ENCODE data around the gene KRT222.

The KRT222 gene

GRCh38 chr17:40615068-40615840, 49.7 kb downstream of the KRT222 start:
- DNase-seq = peak; percentile 18 to 24
- TF ChIP-seq POLR2A (IDR thresholded peaks at IDR 0.05; ENCODE audit: low read length) (no peak), GATA1 (IDR thresholded peaks at IDR 0.05; ENCODE audit: low read depth, low read length) (no peak)

- DNase-seq = no peak
- no peak for TF ChIP-seq GATA1 (IDR thresholded peaks at IDR 0.05; ENCODE audit: low read depth, low read length)
- no peak for TF ChIP-seq POLR2A (IDR thresholded peaks at IDR 0.05; ENCODE audit: low read length)
These were observed 50.4 kb downstream of the KRT222 start for GRCh38 chr17:40614431-40615067.

GRCh38 chr17:40613467-40614154, 51.4 kb downstream of the KRT222 start:
- no peak for DNase-seq
- TF ChIP-seq POLR2A (IDR thresholded peaks at IDR 0.05; ENCODE audit: low read length) (no peak), GATA1 (IDR thresholded peaks at IDR 0.05; ENCODE audit: low read depth, low read length) (no peak)

- TF ChIP-seq GATA1 (IDR thresholded peaks at IDR 0.05; ENCODE audit: low read depth, low read length) = no peak
- no peak for TF ChIP-seq POLR2A (IDR thresholded peaks at IDR 0.05; ENCODE audit: low read length)
- no peak for DNase-seq
These were observed 52.3 kb downstream of the KRT222 start for GRCh38 chr17:40612599-40613244.

- no peak for TF ChIP-seq GATA1 (IDR thresholded peaks at IDR 0.05; ENCODE audit: low read depth, low read length)
- TF ChIP-seq POLR2A (IDR thresholded peaks at IDR 0.05; ENCODE audit: low read length) = no peak
- no peak for DNase-seq
These were observed 53.0 kb downstream of the KRT222 start for GRCh38 chr17:40611840-40612474.

GRCh38 chr17:40610359-40610758, 54.6 kb downstream of the KRT222 start:
- no peak for TF ChIP-seq GATA1 (IDR thresholded peaks at IDR 0.05; ENCODE audit: low read depth, low read length)
- TF ChIP-seq POLR2A (IDR thresholded peaks at IDR 0.05; ENCODE audit: low read length) = no peak
- no peak for DNase-seq

GRCh38 chr17:40608061-40608581, 56.9 kb downstream of the KRT222 start:
- TF ChIP-seq POLR2A (IDR thresholded peaks at IDR 0.05; ENCODE audit: low read length) (no peak), GATA1 (IDR thresholded peaks at IDR 0.05; ENCODE audit: low read depth, low read length) (no peak)
- no peak for DNase-seq

- TF ChIP-seq GATA1 (IDR thresholded peaks at IDR 0.05; ENCODE audit: low read depth, low read length) (no peak), POLR2A (IDR thresholded peaks at IDR 0.05; ENCODE audit: low read length) (no peak)
These were observed 57.3 kb downstream of the KRT222 start for GRCh38 chr17:40607641-40608040.

GRCh38 chr17:40606548-40607353, 58.2 kb downstream of the KRT222 start:
- no peak for DNase-seq
- TF ChIP-seq POLR2A (IDR thresholded peaks at IDR 0.05; ENCODE audit: low read length) (no peak), GATA1 (IDR thresholded peaks at IDR 0.05; ENCODE audit: low read depth, low read length) (no peak)

More at GRCh38 chr17:40607641-40608040, 57.3 kb downstream of the KRT222 start:
- no peak for DNase-seq

GRCh38 chr17:40605306-40605705, 59.7 kb downstream of the KRT222 start:
- no peak for TF ChIP-seq GATA1 (IDR thresholded peaks at IDR 0.05; ENCODE audit: low read depth, low read length)
- no peak for TF ChIP-seq POLR2A (IDR thresholded peaks at IDR 0.05; ENCODE audit: low read length)
- no peak for DNase-seq

Data from erythroblast (primary cell).